Fibroblast of pulmonary artery (primary cell): ENCODE results near the gene TTC9.

Experiments
- DNase-seq: peaks from one replicate; pipeline ENCODE4 v3.0.0-alpha.2; 2010; ENCODE audit warnings: low read depth
- H3K4me3 ChIP-seq: replicated peaks from 2 replicates; pipeline ENCODE4 v1.5.1; 2011; ENCODE audit warnings: low read depth, mild to moderate bottlenecking, control low read depth, low read length, moderate library complexity
- CTCF ChIP-seq: IDR thresholded peaks from 2 replicates; pipeline ENCODE4 v1.5.1; 2011; ENCODE audit warnings: mild to moderate bottlenecking, control low read depth, low read length, inconsistent platforms; ENCODE audit errors: missing control alignments

Gene TTC9

GRCh38 chr14:70663707-70664179, 22.0 kb downstream of the TTC9 start:
- H3K4me3 ChIP-seq = no peak overlapping the region
- DNase-seq = no peak
- no peak for TF ChIP-seq CTCF

- H3K4me3 ChIP-seq = no peak overlapping the region
- no peak for DNase-seq
- TF ChIP-seq CTCF = no peak
Observed at GRCh38 chr14:70664698-70665447, 23.2 kb downstream of the TTC9 start.

GRCh38 chr14:70665448-70666360, 24.0 kb downstream of the TTC9 start:
- TF ChIP-seq CTCF = no peak
- DNase-seq = no peak
- H3K4me3 ChIP-seq = no peak overlapping the region

GRCh38 chr14:70666361-70666686, 24.6 kb downstream of the TTC9 start:
- no peak for TF ChIP-seq CTCF
- DNase-seq = no peak
- no peak overlapping the region for H3K4me3 ChIP-seq

- H3K4me3 ChIP-seq = no peak overlapping the region
- DNase-seq = no peak
- TF ChIP-seq CTCF = no peak
Observed at GRCh38 chr14:70670992-70671651, 29.4 kb downstream of the TTC9 start.

- no peak overlapping the region for H3K4me3 ChIP-seq
- DNase-seq = no peak
- no peak for TF ChIP-seq CTCF
Observed at GRCh38 chr14:70671652-70672644, 30.2 kb downstream of the TTC9 start.
